ENCODE results near the gene UBR7.

The UBR7 gene

DNA sequence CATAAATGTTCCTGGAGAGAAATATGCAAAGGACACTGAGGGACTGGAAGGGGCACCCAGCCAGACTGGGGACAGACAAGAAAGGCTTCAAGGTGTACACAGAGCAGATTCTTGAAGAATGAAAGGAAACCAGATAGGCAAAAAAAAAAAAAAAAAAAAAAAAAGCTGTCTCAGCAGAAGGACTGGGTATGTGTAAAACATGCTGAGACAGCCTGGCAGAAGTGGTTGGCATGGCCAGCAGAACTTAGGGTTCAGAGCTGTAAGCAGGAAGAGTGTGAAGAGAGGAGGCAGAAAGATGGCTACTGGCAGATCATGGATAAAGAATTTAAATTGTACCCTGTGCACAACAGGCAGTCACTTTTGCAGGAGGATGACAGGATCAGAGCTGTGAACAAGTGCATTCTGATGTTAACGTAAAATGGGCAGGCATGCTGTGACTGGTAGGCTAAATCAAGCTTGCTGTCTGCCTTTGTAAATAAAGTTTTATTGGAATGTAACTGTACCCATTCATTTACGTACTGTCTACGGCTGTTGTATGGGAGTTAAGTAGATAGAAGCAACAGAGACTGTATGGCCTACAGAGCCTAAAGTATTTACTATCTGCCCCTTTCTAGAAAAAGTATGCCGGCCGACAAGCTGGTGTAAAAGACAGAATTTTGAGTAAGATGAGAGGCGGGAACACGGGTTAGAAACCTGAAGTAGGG, 42.2 kb downstream of the UBR7 start:
- H3K79me2 ChIP-seq (ENCODE audit: low read length), result no peaks in the 10 kb centered on the region
- peaks cover 24% of the 10 kb centered on the region for H3K4me1 ChIP-seq (ENCODE audit: low read length)
- no peaks in the 10 kb centered on the region for H3K9me2 ChIP-seq (replicated peaks; ENCODE audit: insufficient read depth, low read length)
- H3K9ac ChIP-seq (ENCODE audit: low read length), result no peak overlapping the region
- no peaks in the 10 kb centered on the region for H3K9me3 ChIP-seq (replicated peaks; ENCODE audit: insufficient read depth, low read length)
- DNase-seq, result peak; percentile 43
- H3K4me2 ChIP-seq (ENCODE audit: low read depth, low read length), result no peak overlapping the region
- no peak overlapping the region for H2AFZ ChIP-seq (ENCODE audit: low read length)
- no peak overlapping the region for H3K4me3 ChIP-seq (ENCODE audit: low read length)
- TF ChIP-seq EZH2 (optimal IDR thresholded peaks at IDR 0.05; ENCODE audit: low read depth, low read length), result no peak
- no peak for TF ChIP-seq EZH2phosphoT487 (IDR thresholded peaks at IDR 0.05; ENCODE audit: low read length)
- TF ChIP-seq CTCF (IDR thresholded peaks at IDR 0.05; ENCODE audit: low read length), result no peak
- no peaks in the 10 kb centered on the region for H3K27me3 ChIP-seq (replicated peaks; ENCODE audit: insufficient read depth, low read length)
- no peaks in the 10 kb centered on the region for H4K20me1 ChIP-seq (ENCODE audit: insufficient read depth, low read length)
- no peaks in the 10 kb centered on the region for H3K36me3 ChIP-seq (replicated peaks; ENCODE audit: insufficient read depth, low read length)
- H3K27ac ChIP-seq (ENCODE audit: low read length), result peak overlapping the region; percentile 21; the same call in 1 of the 2 replicates
- H3F3A ChIP-seq (ENCODE audit: insufficient read depth, low read length), result no peaks in the 10 kb centered on the region

- TF ChIP-seq EZH2phosphoT487 (IDR thresholded peaks at IDR 0.05; ENCODE audit: low read length) (no peak), CTCF (IDR thresholded peaks at IDR 0.05; ENCODE audit: low read length) (no peak), EZH2 (optimal IDR thresholded peaks at IDR 0.05; ENCODE audit: low read depth, low read length) (no peak)
- Histone ChIP-seq H3K27ac (ENCODE audit: low read length) (no peak overlapping the region), H3K9me2 (replicated peaks; ENCODE audit: insufficient read depth, low read length) (no peaks in the 10 kb centered on the region), H3K9ac (ENCODE audit: low read length) (no peak overlapping the region), H3K4me2 (ENCODE audit: low read depth, low read length) (no peak overlapping the region), H3K36me3 (replicated peaks; ENCODE audit: insufficient read depth, low read length) (no peaks in the 10 kb centered on the region), H4K20me1 (ENCODE audit: insufficient read depth, low read length) (no peaks in the 10 kb centered on the region), H3K4me1 (ENCODE audit: low read length) (no peaks in the 10 kb centered on the region), H3K27me3 (replicated peaks; ENCODE audit: insufficient read depth, low read length) (no peaks in the 10 kb centered on the region), H3K79me2 (ENCODE audit: low read length) (no peaks in the 10 kb centered on the region), H3K4me3 (ENCODE audit: low read length) (no peak overlapping the region), H2AFZ (ENCODE audit: low read length) (no peak overlapping the region), H3K9me3 (replicated peaks; ENCODE audit: insufficient read depth, low read length) (no peaks in the 10 kb centered on the region), H3F3A (ENCODE audit: insufficient read depth, low read length) (no peaks in the 10 kb centered on the region)
- no peak for DNase-seq
Measured at GRCh38 chr14:93262446-93262845, 55.4 kb downstream of the UBR7 start.

DNA sequence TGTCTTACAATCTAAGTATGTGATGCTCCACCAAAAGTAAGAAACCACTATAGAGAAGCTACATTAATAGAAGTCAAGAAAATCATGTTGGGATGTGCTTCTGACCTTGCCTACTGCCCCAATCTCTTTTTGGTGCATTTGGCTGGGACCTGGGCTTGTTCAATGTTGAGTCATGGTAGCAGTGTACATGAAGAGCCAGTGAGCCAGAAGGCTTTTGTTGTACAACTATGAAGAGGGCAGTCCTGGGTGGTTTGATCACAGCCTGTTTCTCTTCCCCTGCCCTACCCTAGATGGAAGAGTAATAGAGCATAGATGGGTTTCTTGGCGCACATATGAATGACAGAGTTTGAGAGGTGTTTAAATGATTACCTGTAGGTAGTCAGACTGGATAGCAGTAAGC, 56.4 kb downstream of the UBR7 start:
- Histone ChIP-seq H3K4me2 (ENCODE audit: low read depth, low read length) (no peak overlapping the region), H3K36me3 (replicated peaks; ENCODE audit: insufficient read depth, low read length) (no peaks in the 10 kb centered on the region)
- TF ChIP-seq EZH2 (optimal IDR thresholded peaks at IDR 0.05; ENCODE audit: low read depth, low read length), result no peak
- no peak for TF ChIP-seq EZH2phosphoT487 (IDR thresholded peaks at IDR 0.05; ENCODE audit: low read length)
- no peak for TF ChIP-seq CTCF (IDR thresholded peaks at IDR 0.05; ENCODE audit: low read length)

More for the DNA sequence above, 56.4 kb downstream of the UBR7 start:
- no peak overlapping the region for H3K27ac ChIP-seq (ENCODE audit: low read length)
- H3F3A ChIP-seq (ENCODE audit: insufficient read depth, low read length), result no peaks in the 10 kb centered on the region
- H4K20me1 ChIP-seq (ENCODE audit: insufficient read depth, low read length), result no peaks in the 10 kb centered on the region
- no peaks in the 10 kb centered on the region for H3K79me2 ChIP-seq (ENCODE audit: low read length)
- H3K9me2 ChIP-seq (replicated peaks; ENCODE audit: insufficient read depth, low read length), result no peaks in the 10 kb centered on the region
- no peak overlapping the region for H3K4me3 ChIP-seq (ENCODE audit: low read length)
- H3K27me3 ChIP-seq (replicated peaks; ENCODE audit: insufficient read depth, low read length), result no peaks in the 10 kb centered on the region
- no peak overlapping the region for H3K9ac ChIP-seq (ENCODE audit: low read length)
- DNase-seq, result no peak
- H2AFZ ChIP-seq (ENCODE audit: low read length), result no peak overlapping the region
- no peaks in the 10 kb centered on the region for H3K9me3 ChIP-seq (replicated peaks; ENCODE audit: insufficient read depth, low read length)
- H3K4me1 ChIP-seq (ENCODE audit: low read length), result no peaks in the 10 kb centered on the region

All from MM.1S (cell line).